Stimulated activated naive CD8-positive, alpha-beta T cell treated with anti-CD3 and anti-CD28 coated beads, Interleukin-15, Interleukin-2, amounts not matched to agents 100 ng/mL and 50 ng/mL, for 24 hours (primary cell): ENCODE results near the gene RNF223.
"Not testable (repeated sequence)": the region's sequence is repeated elsewhere in the genome, so short reads cannot be mapped to it uniquely, and the experiment has no call there.

Experiments
- H3K27ac Mint-ChIP-seq: one replicate; pipeline ENCODE4 v1.8.0; 2021; ENCODE audit warnings: mild to moderate bottlenecking, mixed read lengths
- H3K27me3 Mint-ChIP-seq: one replicate; pipeline ENCODE4 v1.8.0; 2021; ENCODE audit warnings: mixed read lengths
- H3K36me3 Mint-ChIP-seq: one replicate; pipeline ENCODE4 v1.8.0; 2021; ENCODE audit warnings: low read depth, mixed read lengths
- H3K4me1 Mint-ChIP-seq: one replicate; pipeline ENCODE4 v1.8.0; 2021; ENCODE audit warnings: low read depth, mixed read lengths
- H3K4me3 Mint-ChIP-seq: one replicate; pipeline ENCODE4 v1.8.0; 2021; ENCODE audit warnings: mild to moderate bottlenecking, mixed read lengths
- H3K9me3 Mint-ChIP-seq: one replicate; pipeline ENCODE4 v1.8.0; 2021; ENCODE audit warnings: mixed read lengths

RNF223 gene

GRCh38 chr1:1033009-1033587 lies 41.0 kb downstream of the RNF223 start:
- Mint-ChIP-seq H3K27me3 (peaks cover 9% of the 10 kb centered on the region), H3K4me1 (peaks cover 7% of the 10 kb centered on the region), H3K36me3 (no peaks in the 10 kb centered on the region), H3K27ac (no peak overlapping the region), H3K9me3 (no peaks in the 10 kb centered on the region), H3K4me3 (no peak overlapping the region)

GRCh38 chr1:1032424-1032823 lies 41.7 kb downstream of the RNF223 start:
- Mint-ChIP-seq H3K4me3 (no peak overlapping the region), H3K27me3 (peaks cover 9% of the 10 kb centered on the region), H3K4me1 (peaks cover 7% of the 10 kb centered on the region), H3K27ac (no peak overlapping the region), H3K36me3 (no peaks in the 10 kb centered on the region), H3K9me3 (no peaks in the 10 kb centered on the region)

- no peak overlapping the region for H3K27ac Mint-ChIP-seq
- no peaks in the 10 kb centered on the region for H3K9me3 Mint-ChIP-seq
- peaks cover 7% of the 10 kb centered on the region for H3K4me1 Mint-ChIP-seq
- no peak overlapping the region for H3K4me3 Mint-ChIP-seq
- H3K36me3 Mint-ChIP-seq: no peaks in the 10 kb centered on the region
- peaks cover 9% of the 10 kb centered on the region for H3K27me3 Mint-ChIP-seq
Observed at GRCh38 chr1:1031659-1032235, 42.4 kb downstream of the RNF223 start.

- not testable (repeated sequence) for H3K9me3 Mint-ChIP-seq, H3K27ac Mint-ChIP-seq, H3K4me1 Mint-ChIP-seq, H3K4me3 Mint-ChIP-seq, H3K36me3 Mint-ChIP-seq, H3K27me3 Mint-ChIP-seq
Observed at GRCh38 chr1:1030867-1031658, 43.0 kb downstream of the RNF223 start.

- no peak overlapping the region for H3K4me3 Mint-ChIP-seq
- no peak overlapping the region for H3K27ac Mint-ChIP-seq
- peaks cover 6% of the 10 kb centered on the region for H3K27me3 Mint-ChIP-seq
- H3K4me1 Mint-ChIP-seq: peaks cover 7% of the 10 kb centered on the region
- no peaks in the 10 kb centered on the region for H3K36me3 Mint-ChIP-seq
- H3K9me3 Mint-ChIP-seq: no peaks in the 10 kb centered on the region
Observed at GRCh38 chr1:1027791-1028190, 46.3 kb downstream of the RNF223 start.

- H3K27me3 Mint-ChIP-seq: no peaks in the 10 kb centered on the region
Observed at GRCh38 chr1:1026599-1027413, 47.3 kb downstream of the RNF223 start.

GRCh38 chr1:1025730-1026129 lies 48.4 kb downstream of the RNF223 start:
- H3K27ac Mint-ChIP-seq: no peak overlapping the region
- H3K36me3 Mint-ChIP-seq: no peaks in the 10 kb centered on the region
- H3K4me3 Mint-ChIP-seq: no peak overlapping the region
- no peaks in the 10 kb centered on the region for H3K27me3 Mint-ChIP-seq
- peaks cover 4% of the 10 kb centered on the region for H3K4me1 Mint-ChIP-seq
- H3K9me3 Mint-ChIP-seq: no peaks in the 10 kb centered on the region

More at GRCh38 chr1:1026599-1027413, 47.3 kb downstream of the RNF223 start:
- H3K4me3 Mint-ChIP-seq: no peak overlapping the region
- no peaks in the 10 kb centered on the region for H3K36me3 Mint-ChIP-seq
- H3K4me1 Mint-ChIP-seq: peaks cover 4% of the 10 kb centered on the region
- no peak overlapping the region for H3K27ac Mint-ChIP-seq
- no peaks in the 10 kb centered on the region for H3K9me3 Mint-ChIP-seq

GRCh38 chr1:1024771-1025699 lies 49.1 kb downstream of the RNF223 start:
- Mint-ChIP-seq H3K4me1 (peaks cover 4% of the 10 kb centered on the region), H3K9me3 (no peaks in the 10 kb centered on the region), H3K36me3 (no peaks in the 10 kb centered on the region), H3K27me3 (no peaks in the 10 kb centered on the region), H3K4me3 (no peak overlapping the region), H3K27ac (no peak overlapping the region)

- H3K27ac Mint-ChIP-seq: no peak overlapping the region
- peaks cover 4% of the 10 kb centered on the region for H3K4me1 Mint-ChIP-seq
- no peaks in the 10 kb centered on the region for H3K36me3 Mint-ChIP-seq
- no peaks in the 10 kb centered on the region for H3K27me3 Mint-ChIP-seq
- no peaks in the 10 kb centered on the region for H3K9me3 Mint-ChIP-seq
- no peak overlapping the region for H3K4me3 Mint-ChIP-seq
Observed at GRCh38 chr1:1024149-1024770, 49.8 kb downstream of the RNF223 start.

- no peak overlapping the region for H3K4me3 Mint-ChIP-seq
- H3K36me3 Mint-ChIP-seq: no peaks in the 10 kb centered on the region
- H3K4me1 Mint-ChIP-seq: peaks cover 4% of the 10 kb centered on the region
- no peaks in the 10 kb centered on the region for H3K27me3 Mint-ChIP-seq
- no peak overlapping the region for H3K27ac Mint-ChIP-seq
- no peaks in the 10 kb centered on the region for H3K9me3 Mint-ChIP-seq
Observed at GRCh38 chr1:1023700-1024099, 50.4 kb downstream of the RNF223 start.

- Mint-ChIP-seq H3K27ac (no peak overlapping the region), H3K4me1 (peaks cover 4% of the 10 kb centered on the region), H3K4me3 (no peak overlapping the region), H3K27me3 (no peaks in the 10 kb centered on the region), H3K9me3 (no peaks in the 10 kb centered on the region), H3K36me3 (no peaks in the 10 kb centered on the region)
Observed at GRCh38 chr1:1022302-1023009, 51.6 kb downstream of the RNF223 start.

- H3K27ac Mint-ChIP-seq: no peak overlapping the region
- H3K27me3 Mint-ChIP-seq: no peaks in the 10 kb centered on the region
- peaks cover 10% of the 10 kb centered on the region for H3K4me1 Mint-ChIP-seq
- H3K36me3 Mint-ChIP-seq: no peaks in the 10 kb centered on the region
- no peak overlapping the region for H3K4me3 Mint-ChIP-seq
- no peaks in the 10 kb centered on the region for H3K9me3 Mint-ChIP-seq
Observed at GRCh38 chr1:1021920-1022259, 52.2 kb downstream of the RNF223 start.

- Mint-ChIP-seq H3K27ac (no peak overlapping the region), H3K4me3 (peak overlapping the region; percentile 23), H3K36me3 (no peaks in the 10 kb centered on the region), H3K9me3 (no peaks in the 10 kb centered on the region), H3K4me1 (peaks cover 10% of the 10 kb centered on the region), H3K27me3 (no peaks in the 10 kb centered on the region)
Observed at GRCh38 chr1:1021010-1021919, 52.8 kb downstream of the RNF223 start.
